HUES6 (cell line): Measurements from ENCODE around the gene ZFYVE1.
"Not testable (repeated sequence)": the region's sequence is repeated elsewhere in the genome, so short reads cannot be mapped to it uniquely, and the experiment has no call there.

ENCODE experiments used
- H3K27ac ChIP-seq: 2 replicates; pipeline ENCODE4 v1.7.0; 2013; ENCODE audit warnings: low read depth, mild to moderate bottlenecking, low read length, inconsistent platforms
- H3K27me3 ChIP-seq: 2 replicates; pipeline ENCODE4 v1.6.1; 2013; ENCODE audit warnings: low read length; ENCODE audit not compliant: control insufficient read depth, insufficient read depth
- H3K36me3 ChIP-seq: 2 replicates; pipeline ENCODE4 v1.6.1; 2013; ENCODE audit warnings: low read length; ENCODE audit not compliant: control insufficient read depth, insufficient read depth
- H3K4me1 ChIP-seq: 2 replicates; pipeline ENCODE4 v1.6.1; 2013; ENCODE audit warnings: low read length; ENCODE audit not compliant: control insufficient read depth, insufficient read depth
- H3K4me3 ChIP-seq: 2 replicates; pipeline ENCODE4 v1.5.1; 2013; ENCODE audit warnings: low read depth, low read length
- H3K9ac ChIP-seq: one replicate; pipeline ENCODE4 v1.6.1; 2013; ENCODE audit warnings: mild to moderate bottlenecking, low read length
- H3K9me3 ChIP-seq: 2 replicates; pipeline ENCODE4 v1.6.1; 2013; ENCODE audit warnings: low read depth, low read length; ENCODE audit not compliant: control insufficient read depth, insufficient read depth

The ZFYVE1 gene

DNA sequence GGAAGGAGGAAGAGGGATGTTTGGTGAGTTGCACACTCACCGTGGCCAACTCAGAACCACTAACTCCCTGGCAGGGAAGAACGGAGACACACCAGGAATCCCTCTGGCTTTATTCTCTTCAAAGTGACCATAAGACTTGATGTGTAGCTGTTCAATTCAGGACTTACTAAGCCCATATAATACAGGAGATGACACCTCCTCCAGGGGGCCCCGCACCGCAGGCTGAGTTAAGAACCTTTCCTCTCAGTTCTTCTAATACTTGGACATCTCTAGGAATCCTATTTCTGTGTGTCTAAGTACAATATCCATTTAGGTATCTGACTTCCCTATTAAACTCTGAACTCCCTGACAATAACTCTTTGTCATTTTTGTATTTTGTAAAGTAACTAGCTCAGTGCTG lies 51.1 kb downstream of the ZFYVE1 start:
- Histone ChIP-seq H3K36me3 (peaks cover 49% of the 10 kb centered on the region), H3K4me1 (peaks cover 4% of the 10 kb centered on the region), H3K9me3 (no peaks in the 10 kb centered on the region), H3K4me3 (no peak overlapping the region), H3K27ac (no peak overlapping the region), H3K9ac (no peak overlapping the region), H3K27me3 (no peaks in the 10 kb centered on the region)

DNA sequence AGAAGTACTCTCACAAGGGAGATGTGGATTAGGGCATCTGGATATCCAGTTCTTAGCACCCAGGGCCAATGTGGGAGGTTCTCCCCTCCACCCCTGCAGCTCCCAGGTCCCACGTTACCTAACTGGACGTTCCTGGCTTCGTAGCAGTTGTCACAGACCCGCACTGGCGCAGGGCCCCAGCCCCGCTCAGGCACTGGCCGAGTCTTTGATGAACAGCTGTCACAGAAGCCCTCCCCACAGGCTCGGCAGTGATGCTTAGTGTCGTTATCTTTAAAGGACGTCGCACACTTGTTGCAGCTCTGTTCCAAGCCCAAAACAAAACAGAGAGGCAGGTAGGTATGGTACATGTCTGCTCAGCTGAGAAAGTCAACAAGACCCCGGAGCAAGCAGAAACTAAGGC lies 52.2 kb downstream of the ZFYVE1 start:
- Histone ChIP-seq H3K9me3 (no peaks in the 10 kb centered on the region), H3K27ac (no peak overlapping the region), H3K36me3 (peaks cover 54% of the 10 kb centered on the region), H3K9ac (no peak overlapping the region), H3K27me3 (no peaks in the 10 kb centered on the region), H3K4me1 (no peaks in the 10 kb centered on the region), H3K4me3 (no peak overlapping the region)

- no peaks in the 10 kb centered on the region for H3K4me1 ChIP-seq
- H3K36me3 ChIP-seq: peaks cover 47% of the 10 kb centered on the region
- no peak overlapping the region for H3K4me3 ChIP-seq
- no peak overlapping the region for H3K9ac ChIP-seq
- H3K27me3 ChIP-seq: no peaks in the 10 kb centered on the region
- no peak overlapping the region for H3K27ac ChIP-seq
- H3K9me3 ChIP-seq: no peaks in the 10 kb centered on the region
Observed at GRCh38 chr14:72970824-72971434, 56.0 kb downstream of the ZFYVE1 start.

DNA sequence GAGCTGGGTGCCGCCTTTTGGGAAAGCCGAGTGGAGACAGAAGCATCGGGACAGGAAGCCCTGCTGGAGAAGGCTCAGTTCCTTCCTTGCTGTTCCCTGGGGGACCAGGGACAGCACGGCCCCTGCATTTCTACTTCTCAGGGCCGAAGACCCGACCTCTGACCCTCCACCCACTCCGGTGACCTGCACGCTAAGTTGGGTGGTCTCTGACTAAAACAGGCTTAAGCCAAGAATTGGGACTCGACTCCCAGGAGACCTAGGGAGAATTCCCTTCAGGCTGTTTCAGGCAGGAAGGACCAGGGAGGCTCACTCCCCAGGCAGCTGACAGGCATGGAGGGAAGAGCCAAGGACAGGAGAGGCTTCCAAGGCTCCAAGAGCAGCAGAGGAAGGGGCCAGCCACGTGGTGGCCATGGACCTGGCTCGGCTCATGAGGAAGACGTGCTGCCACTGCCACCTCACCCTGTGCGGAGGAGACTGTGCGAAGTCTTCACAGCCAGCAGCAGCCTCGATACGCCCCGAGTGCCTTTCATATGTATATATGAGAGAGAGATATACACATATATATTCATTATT lies 56.8 kb downstream of the ZFYVE1 start:
- Histone ChIP-seq H3K4me3 (no peak overlapping the region), H3K4me1 (no peaks in the 10 kb centered on the region), H3K9ac (no peak overlapping the region), H3K27ac (no peak overlapping the region), H3K36me3 (peaks cover 39% of the 10 kb centered on the region), H3K27me3 (no peaks in the 10 kb centered on the region), H3K9me3 (no peaks in the 10 kb centered on the region)

GRCh38 chr14:72968316-72968715 lies 58.6 kb downstream of the ZFYVE1 start:
- Histone ChIP-seq H3K27me3 (no peaks in the 10 kb centered on the region), H3K36me3 (peaks cover 21% of the 10 kb centered on the region), H3K4me1 (no peaks in the 10 kb centered on the region), H3K9ac (no peak overlapping the region), H3K9me3 (no peaks in the 10 kb centered on the region), H3K4me3 (no peak overlapping the region), H3K27ac (no peak overlapping the region)

DNA sequence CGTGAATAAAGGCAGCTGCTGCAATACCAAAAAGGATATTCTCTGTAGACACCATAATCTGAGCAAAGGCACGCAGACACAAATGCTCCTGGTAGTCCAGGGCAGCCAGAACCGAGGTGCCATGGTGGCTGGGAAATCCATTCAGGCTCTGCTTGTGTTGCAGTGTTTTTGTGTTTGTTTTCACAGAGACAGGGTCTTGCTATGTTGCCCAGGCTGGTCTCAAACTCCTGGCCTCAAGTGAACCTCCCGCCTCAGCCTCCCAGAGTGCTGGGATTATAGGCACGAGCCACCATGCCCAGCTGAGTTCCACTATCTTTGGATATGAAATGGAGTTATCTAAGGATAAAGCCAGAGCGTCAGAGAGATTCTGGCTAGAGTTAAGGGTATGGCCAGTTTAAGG lies 60.9 kb downstream of the ZFYVE1 start:
- Histone ChIP-seq H3K4me1 (no peaks in the 10 kb centered on the region), H3K4me3 (no peak overlapping the region), H3K27me3 (no peaks in the 10 kb centered on the region), H3K27ac (no peak overlapping the region), H3K9me3 (no peaks in the 10 kb centered on the region), H3K9ac (no peak overlapping the region), H3K36me3 (peaks cover 20% of the 10 kb centered on the region)

DNA sequence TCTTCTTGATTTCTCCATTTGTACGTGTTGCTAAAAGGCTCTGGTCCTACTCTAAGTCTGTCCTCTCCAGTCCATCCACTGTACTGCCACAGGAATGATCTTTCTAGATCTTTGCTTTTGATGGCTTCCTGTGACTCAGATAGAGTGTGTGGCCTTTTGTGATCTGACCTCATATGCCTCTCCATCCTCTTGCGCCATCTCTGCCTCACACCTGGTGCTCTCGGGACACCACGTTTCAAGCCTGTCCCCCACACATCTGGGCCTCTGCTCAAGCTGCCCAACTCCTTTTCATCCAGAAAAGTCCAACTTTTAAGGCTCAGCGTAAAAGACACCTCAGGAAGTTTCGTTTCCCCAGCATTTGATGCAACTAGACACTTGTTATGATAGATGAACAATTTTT lies 61.7 kb downstream of the ZFYVE1 start:
- H3K27ac ChIP-seq: no peak overlapping the region
- H3K9ac ChIP-seq: no peak overlapping the region
- no peaks in the 10 kb centered on the region for H3K27me3 ChIP-seq
- H3K4me3 ChIP-seq: no peak overlapping the region
- H3K4me1 ChIP-seq: no peaks in the 10 kb centered on the region
- no peaks in the 10 kb centered on the region for H3K9me3 ChIP-seq
- peaks cover 24% of the 10 kb centered on the region for H3K36me3 ChIP-seq

DNA sequence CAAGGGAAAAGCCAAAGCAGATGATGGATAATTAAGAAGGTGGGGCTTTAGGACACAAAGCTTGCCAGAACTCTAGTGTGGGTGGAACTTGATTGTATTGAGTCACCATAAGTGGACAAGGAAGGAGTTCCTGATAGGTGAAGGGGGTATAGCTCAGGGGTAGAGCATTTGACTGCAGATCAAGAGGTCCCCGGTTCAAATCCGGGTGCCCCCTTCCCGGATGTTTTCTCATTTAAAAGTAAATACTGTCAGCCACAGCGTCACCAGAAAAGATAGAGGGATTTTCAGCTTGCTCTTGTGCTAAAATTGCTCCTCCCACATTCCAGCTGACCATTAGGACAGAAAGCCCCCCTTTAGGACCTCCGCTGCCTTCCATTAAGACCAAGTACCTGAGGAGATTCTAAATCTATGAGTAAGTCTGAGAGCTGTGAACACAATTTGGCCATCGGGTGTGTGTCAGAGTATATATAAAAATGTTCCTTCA lies 64.0 kb downstream of the ZFYVE1 start:
- H3K9ac ChIP-seq: no peak overlapping the region
- H3K27ac ChIP-seq: no peak overlapping the region
- H3K36me3 ChIP-seq: peaks cover 34% of the 10 kb centered on the region
- H3K4me1 ChIP-seq: no peaks in the 10 kb centered on the region
- no peaks in the 10 kb centered on the region for H3K27me3 ChIP-seq
- no peaks in the 10 kb centered on the region for H3K9me3 ChIP-seq
- H3K4me3 ChIP-seq: no peak overlapping the region

- H3K27ac ChIP-seq, H3K4me3 ChIP-seq, H3K27me3 ChIP-seq, H3K9ac ChIP-seq, H3K4me1 ChIP-seq, H3K9me3 ChIP-seq: not testable (repeated sequence)
- peaks cover 40% of the 10 kb centered on the region for H3K36me3 ChIP-seq
Observed at GRCh38 chr14:72962336-72962754, 64.6 kb downstream of the ZFYVE1 start.

DNA sequence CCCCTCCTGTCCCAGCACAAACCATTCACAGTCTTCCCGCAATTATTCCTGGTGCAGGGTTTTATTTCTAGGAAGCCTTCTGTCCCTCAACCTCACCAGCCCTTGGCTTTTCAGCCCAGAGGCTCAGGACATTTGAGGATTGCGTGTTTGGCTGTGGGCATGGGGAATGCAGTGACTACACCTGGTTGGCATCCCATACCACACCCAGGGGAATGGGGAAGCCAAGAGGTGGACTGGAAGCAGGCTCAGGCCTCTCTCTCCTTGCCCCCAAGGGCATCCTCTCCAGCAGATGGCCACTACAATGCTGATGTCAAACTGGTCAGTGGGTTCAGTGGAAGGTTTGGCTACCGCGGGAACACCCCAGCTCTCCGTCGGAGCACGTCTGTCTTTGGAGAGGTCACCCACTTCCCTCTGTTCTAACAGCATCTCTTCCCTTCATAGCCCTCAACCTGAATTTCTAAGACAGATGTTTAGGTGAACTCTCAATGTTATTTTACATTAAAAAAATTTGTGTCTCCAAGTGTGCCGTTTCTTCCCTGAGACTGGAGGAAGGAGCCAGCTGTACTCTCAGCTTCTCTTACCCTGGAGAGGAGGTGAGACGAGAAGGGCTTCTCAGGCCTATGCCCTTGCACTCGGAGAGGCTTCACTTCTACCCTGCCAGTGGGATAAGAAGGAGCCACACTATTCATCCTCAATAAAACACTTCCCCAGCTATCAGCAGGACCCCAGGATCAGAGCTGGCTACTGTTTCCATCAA lies 65.1 kb downstream of the ZFYVE1 start:
- Histone ChIP-seq H3K9ac (no peak overlapping the region), H3K9me3 (no peaks in the 10 kb centered on the region), H3K4me3 (no peak overlapping the region), H3K36me3 (peaks cover 42% of the 10 kb centered on the region), H3K4me1 (no peaks in the 10 kb centered on the region), H3K27me3 (no peaks in the 10 kb centered on the region), H3K27ac (no peak overlapping the region)

GRCh38 chr14:72961016-72961415 lies 65.9 kb downstream of the ZFYVE1 start:
- not testable (repeated sequence) for H3K27me3 ChIP-seq, H3K9me3 ChIP-seq, H3K9ac ChIP-seq, H3K27ac ChIP-seq, H3K4me3 ChIP-seq, H3K4me1 ChIP-seq
- peaks cover 49% of the 10 kb centered on the region for H3K36me3 ChIP-seq
